K562 (cell line): ENCODE data around the gene RBBP4. TPM values are rescaled to one million over a fixed set of nuclear protein-coding genes. Genes with fewer than 3 reads are reported as not detected.

ENCODE experiments used
- BCOR ChIP-seq: fragments of 450-650 bp; IDR thresholded peaks from 2 replicates; pipeline ENCODE4 v1.6.1; 2016
- HNRNPL ChIP-seq: fragments of 200-400 bp; formaldehyde crosslinking; IDR thresholded peaks from 2 replicates; pipeline ENCODE4 v1.6.1; 2017; ENCODE audit warnings: low read depth, mild to moderate bottlenecking, low read length
- KDM1A ChIP-seq, 2 experiments: fragments of 450-650 bp; IDR thresholded peaks; 2 replicates each; pipeline ENCODE4 v1.6.1; 2016; ENCODE audit warnings: mild to moderate bottlenecking in 2 of 2
- KDM2B ChIP-seq: fragments of 250-450 bp; sonication (Bioruptor Pico); IDR thresholded peaks from 2 replicates; pipeline ENCODE4 v1.8.0; 2021; ENCODE audit warnings: mild to moderate bottlenecking, moderate library complexity
- KLF13 ChIP-seq: fragments of 450-650 bp; IDR thresholded peaks from 2 replicates; pipeline ENCODE4 v1.6.1; 2016; ENCODE audit warnings: missing genetic modification characterization, low read depth, mild to moderate bottlenecking, missing compliant biosample characterization, moderate library complexity, borderline replicate concordance
- MAZ ChIP-seq, 2 experiments: fragments of 450-650 bp in 1 of 2; sonication (generic) in 1 of 2; formaldehyde crosslinking; IDR thresholded peaks in 1 of 2; conservative IDR thresholded peaks in 1 of 2; 2 replicates each; pipeline versions ENCODE4 v1.4.0 to v1.5.0; 2020; ENCODE audit warnings: mild to moderate bottlenecking in 1 of 2, missing genetic modification reagents in 1 of 2
- MLX ChIP-seq, 2 experiments: fragments of 450-650 bp in 1 of 2; sonication (generic) in 1 of 2; formaldehyde crosslinking; conservative IDR thresholded peaks; 2 replicates each; pipeline versions ENCODE4 v1.4.0 to v1.8.1; 2020 to 2022; ENCODE audit warnings: mild to moderate bottlenecking in 1 of 2, missing genetic modification reagents in 1 of 2
- MTA3 ChIP-seq: fragments of 450-650 bp; formaldehyde crosslinking; IDR thresholded peaks from 2 replicates; pipeline ENCODE4 v1.6.1; 2017; ENCODE audit warnings: mild to moderate bottlenecking, borderline replicate concordance
- NCOA6 ChIP-seq: fragments of 450-650 bp; IDR thresholded peaks from 2 replicates; pipeline ENCODE4 v1.6.1; 2017; ENCODE audit warnings: mild to moderate bottlenecking
- PCBP2 ChIP-seq: fragments of 200-400 bp; formaldehyde crosslinking; IDR thresholded peaks from 2 replicates; pipeline ENCODE4 v1.6.1; 2018; ENCODE audit warnings: low read length, low read depth, mild to moderate bottlenecking, moderate library complexity; ENCODE audit not compliant: poor library complexity, severe bottlenecking
- PTBP1 ChIP-seq: fragments of 200-400 bp; formaldehyde crosslinking; IDR thresholded peaks from 2 replicates; pipeline ENCODE4 v1.6.1; 2017; ENCODE audit warnings: low read depth, low read length
- TAF1 ChIP-seq: IDR thresholded peaks from 2 replicates; pipeline ENCODE4 v1.6.1; 2011; ENCODE audit warnings: mild to moderate bottlenecking, low read length, moderate library complexity; ENCODE audit not compliant: insufficient read depth, control insufficient read depth, severe bottlenecking; ENCODE audit errors: extremely low read depth
- ZNF395 ChIP-seq: fragments of 200-800 bp; sonication (Bioruptor generic); IDR thresholded peaks from 2 replicates; pipeline ENCODE4 v1.6.1; 2017; ENCODE audit warnings: missing genetic modification characterization, missing compliant biosample characterization
- ZNF398 ChIP-seq: fragments of 250-450 bp; sonication (Bioruptor Pico); IDR thresholded peaks from 2 replicates; pipeline ENCODE4 v1.8.0; 2021; ENCODE audit warnings: moderate library complexity, mild to moderate bottlenecking, inconsistent platforms
- ZNF436 ChIP-seq: fragments of 250-450, 450-650 bp; sonication (Bioruptor Pico); formaldehyde crosslinking; IDR thresholded peaks from 2 replicates; pipeline ENCODE4 v1.7.0; 2020; ENCODE audit warnings: mild to moderate bottlenecking
- polyA plus RNA-seq, 8 experiments: library from polyadenylated mRNA; depleted of rRNA in 4 of 8; stranded (reverse) in 5 of 8; unstranded in 3 of 8; fragments of >200 nt; fragmentation: Nextera tagmentation in 2 of 8; fragmentation: Illumina TruSeq in 1 of 8; extraction: Ambion mirVana in 2 of 8; extraction: Trizol in 1 of 8; gene quantifications; 2 replicates each; pipeline versions ENCODE4 v1.2.1 to v1.2.3, GENCODE V29; 2011 to 2014; ENCODE audit warnings: inconsistent platforms in 1 of 8, missing spikeins in 1 of 8
- total RNA-seq, 7 experiments: library from RNA; depleted of rRNA in 6 of 7; stranded (reverse); fragments of >200 nt in 6 of 7; fragmentation: Illumina TruSeq in 2 of 7; extraction: Trizol in 2 of 7; gene quantifications; 2 replicates each; pipeline versions ENCODE4 v1.2.1 to v1.2.3, GENCODE V29; 2011 to 2021; ENCODE audit warnings: low replicate concordance in 1 of 7
- TF ChIP-seq, protein P1 (sequence below): fragments of 450-650 bp; IDR thresholded peaks from 2 replicates; pipeline ENCODE4 v1.6.1; 2016; ENCODE audit warnings: mild to moderate bottlenecking
- TF ChIP-seq, protein P2 (sequence below): fragments of 450-650 bp; conservative IDR thresholded peaks from 2 replicates; pipeline ENCODE4 v1.6.1; 2016; ENCODE audit warnings: missing genetic modification characterization, low read depth, mild to moderate bottlenecking, control low read depth, missing compliant biosample characterization

RBBP4 gene
- total and polyA plus RNA-seq, 9 of the 15 experiments (the other 6 are each of a cell fraction or from before 2014, with no cell fraction given): 185 to 409 (median 259) TPM

- TF ChIP-seq, protein P1, sequence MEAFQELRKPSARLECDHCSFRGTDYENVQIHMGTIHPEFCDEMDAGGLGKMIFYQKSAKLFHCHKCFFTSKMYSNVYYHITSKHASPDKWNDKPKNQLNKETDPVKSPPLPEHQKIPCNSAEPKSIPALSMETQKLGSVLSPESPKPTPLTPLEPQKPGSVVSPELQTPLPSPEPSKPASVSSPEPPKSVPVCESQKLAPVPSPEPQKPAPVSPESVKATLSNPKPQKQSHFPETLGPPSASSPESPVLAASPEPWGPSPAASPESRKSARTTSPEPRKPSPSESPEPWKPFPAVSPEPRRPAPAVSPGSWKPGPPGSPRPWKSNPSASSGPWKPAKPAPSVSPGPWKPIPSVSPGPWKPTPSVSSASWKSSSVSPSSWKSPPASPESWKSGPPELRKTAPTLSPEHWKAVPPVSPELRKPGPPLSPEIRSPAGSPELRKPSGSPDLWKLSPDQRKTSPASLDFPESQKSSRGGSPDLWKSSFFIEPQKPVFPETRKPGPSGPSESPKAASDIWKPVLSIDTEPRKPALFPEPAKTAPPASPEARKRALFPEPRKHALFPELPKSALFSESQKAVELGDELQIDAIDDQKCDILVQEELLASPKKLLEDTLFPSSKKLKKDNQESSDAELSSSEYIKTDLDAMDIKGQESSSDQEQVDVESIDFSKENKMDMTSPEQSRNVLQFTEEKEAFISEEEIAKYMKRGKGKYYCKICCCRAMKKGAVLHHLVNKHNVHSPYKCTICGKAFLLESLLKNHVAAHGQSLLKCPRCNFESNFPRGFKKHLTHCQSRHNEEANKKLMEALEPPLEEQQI: no peak
- TF ChIP-seq ZNF436 (no peak), MLX (CRISPR knock-in tag; conservative IDR thresholded peaks at IDR 0.05) (no peak), TAF1 (no peak), PTBP1 (0 out of 2 replicates have a peak, but pooled peaks have one; percentile 48), MTA3 (no peak), KDM1A (IDR thresholded peaks at IDR 0.05) (peak; percentile 31 to 36; a peak in 1 of 4 replicates), PCBP2 (no peak), NCOA6 (no peak), KLF13 (no peak), ZNF398 (CRISPR knock-in tag) (no peak), BCOR (0 out of 2 replicates have a peak, but pooled peaks have one; percentile 40), MAZ (CRISPR knock-in tag; conservative IDR thresholded peaks at IDR 0.05 in 1 of 2, IDR thresholded peaks at IDR 0.05 in 1 of 2) (no peak), ZNF395 (CRISPR knock-in tag) (no peak), KDM2B (CRISPR knock-in tag) (no peak), HNRNPL (no peak)
- TF ChIP-seq, protein P2, sequence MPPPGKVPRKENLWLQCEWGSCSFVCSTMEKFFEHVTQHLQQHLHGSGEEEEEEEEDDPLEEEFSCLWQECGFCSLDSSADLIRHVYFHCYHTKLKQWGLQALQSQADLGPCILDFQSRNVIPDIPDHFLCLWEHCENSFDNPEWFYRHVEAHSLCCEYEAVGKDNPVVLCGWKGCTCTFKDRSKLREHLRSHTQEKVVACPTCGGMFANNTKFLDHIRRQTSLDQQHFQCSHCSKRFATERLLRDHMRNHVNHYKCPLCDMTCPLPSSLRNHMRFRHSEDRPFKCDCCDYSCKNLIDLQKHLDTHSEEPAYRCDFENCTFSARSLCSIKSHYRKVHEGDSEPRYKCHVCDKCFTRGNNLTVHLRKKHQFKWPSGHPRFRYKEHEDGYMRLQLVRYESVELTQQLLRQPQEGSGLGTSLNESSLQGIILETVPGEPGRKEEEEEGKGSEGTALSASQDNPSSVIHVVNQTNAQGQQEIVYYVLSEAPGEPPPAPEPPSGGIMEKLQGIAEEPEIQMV (tag): no peak
Observed at GRCh38 chr1:32652244-32652962, 1.4 kb downstream of the RBBP4 start (continued).
